Adrenal gland (tissue), 12 donors: ENCODE measurements around the gene DCDC2C. TPM values are rescaled to one million over a fixed set of nuclear protein-coding genes. Genes with fewer than 3 reads are reported as not detected.

Experiments used
- DNase-seq, 7 donors: peaks; one replicate each; pipeline ENCODE4 v3.0.0-alpha.2; 2019 to 2020
- H3K27ac ChIP-seq, 5 donors: fragments of 200-600 bp; sonication (generic) in 4 of 5; 1 replicate in 3 of 5; 2 replicates in 2 of 5; pipeline versions ENCODE4 v1.5.1 to v1.8.0; 2016 to 2020; ENCODE audit warnings: mild to moderate bottlenecking in 1 of 5
- H3K27me3 ChIP-seq: fragments of 200-600 bp; 2 replicates; pipeline ENCODE4 v1.8.0; 2021
- H3K36me3 ChIP-seq, 2 donors: fragments of 200-600 bp; replicated peaks in 1 of 2; 1 replicate in 1 of 2; 2 replicates in 1 of 2; pipeline versions ENCODE4 v1.5.1 to v1.8.0; 2018 to 2022
- H3K4me1 ChIP-seq, 2 donors: fragments of 200-600 bp; replicated peaks in 1 of 2; 1 replicate in 1 of 2; 2 replicates in 1 of 2; pipeline versions ENCODE4 v1.5.1 to v1.8.0; 2018 to 2021
- H3K4me3 ChIP-seq, 4 donors: fragments of 200-600 bp; sonication (generic) in 3 of 4; one replicate each; pipeline ENCODE4 v1.5.1; 2016 to 2018
- H3K9me3 ChIP-seq, 3 donors: fragments of 200-600 bp; sonication (generic) in 1 of 3; replicated peaks in 1 of 3; 1 replicate in 2 of 3; 2 replicates in 1 of 3; pipeline versions ENCODE4 v1.5.1 to v1.8.0; 2016 to 2021
- CTCF ChIP-seq, 6 experiments: fragments of 450-650 bp in 4 of 6; fragments of 200-600 bp in 2 of 6; sonication (generic) in 1 of 6; IDR thresholded peaks; 1 replicate in 5 of 6; 2 replicates in 1 of 6; pipeline versions ENCODE4 v1.5.1 to v1.8.0; 2016 to 2021; ENCODE audit warnings: antibody characterized with exemption in 6 of 6, mild to moderate bottlenecking in 2 of 6, moderate library complexity in 1 of 6
- POLR2A ChIP-seq, 2 donors: fragments of 450-650 bp; IDR thresholded peaks; one replicate each; pipeline ENCODE4 v1.6.1; 2017; ENCODE audit warnings: antibody characterized with exemption in 2 of 2, mild to moderate bottlenecking in 2 of 2, moderate library complexity in 1 of 2
- WGBS, 4 donors: extraction: QIAGEN DNeasy Blood & Tissue Kit in 2 of 4; methylation state at CpG; one replicate each; pipeline versions ENCODE4 v1.1.5 to v1.1.7; 2013 to 2017; 5-methylcytosine and 5-hydroxymethylcytosine counted together
- intact Hi-C, 2 donors: fragments of 100-400 bp; cut with DNase I; formaldehyde crosslinking; loops; one replicate each; pipeline versions ENCODE4 v1.14.1 to v1.15.0; 2022 to 2023
- polyA plus RNA-seq, 3 donors: library from polyadenylated mRNA; stranded (reverse); fragments of 200-250 nt in 2 of 3; fragments of 350-450 nt in 1 of 3; fragmentation: Illumina TruSeq in 1 of 3; extraction: RNeasy Lipid Tissue Mini Kit (QIAGEN cat#74804) in 1 of 3; gene quantifications; one replicate each; pipeline ENCODE4 v1.2.3, GENCODE V29; 2013 to 2014
- total RNA-seq, 9 donors: library from RNA; depleted of rRNA in 4 of 9; stranded (reverse); fragments of >200 nt in 4 of 9; fragments of 120-200 nt in 1 of 9; fragmentation: NEBNext Ultra II Directional in 1 of 9; extraction: Animal tissue kit (Norgen Biotek cat#: 25700) in 1 of 9; gene quantifications; one replicate each; pipeline versions ENCODE4 v1.1.0 to v1.2.4, GENCODE V29; 2013 to 2023
- donor health status: healthy with polysubstance abuse.
- donor health status: Bipolar disorder and iron deficiency.
- donor health status: DM: yes; HTN: yes; CAD: no.
- donor health status: DM: no; HTN: no; CAD: no.
- donor health status: DM: no; HTN: no; CAD: no.
- donor health status: DM: yes; HTN: yes; CAD: no.

The DCDC2C gene
- total and polyA plus RNA-seq, 12 donors: 0.18 to 2.0 (median 0.39) TPM; not detected in 6

DNA sequence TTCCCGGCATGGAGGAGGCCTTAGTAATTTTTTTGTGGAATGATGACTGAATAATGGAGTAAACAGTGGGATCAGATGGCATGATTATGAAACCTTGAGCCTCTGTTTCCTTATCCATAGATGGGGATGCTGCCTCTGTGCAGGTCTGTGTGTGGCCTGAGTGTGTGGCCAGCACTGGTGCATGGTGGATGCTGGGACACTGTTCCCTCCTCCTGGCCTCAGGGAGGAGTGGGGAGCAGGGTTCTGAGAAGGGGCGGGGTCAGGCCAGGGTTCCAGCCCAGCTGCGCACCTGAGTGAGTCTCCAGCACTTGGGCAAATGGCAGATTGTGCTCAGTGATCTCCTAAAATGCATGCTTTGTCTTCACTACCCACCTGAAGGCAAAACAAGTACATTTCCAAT, 66.4 kb downstream of the DCDC2C start:
- Histone ChIP-seq H3K36me3 (no peaks in the 10 kb centered on the region), H3K9me3 (no peaks in the 10 kb centered on the region), H3K4me3 (no peak overlapping the region), H3K27me3 (no peaks in the 10 kb centered on the region), H3K4me1 (no peaks in the 10 kb centered on the region), H3K27ac (no peak overlapping the region)
- TF ChIP-seq CTCF (IDR thresholded peaks at IDR 0.05) (no peak), POLR2A (IDR thresholded peaks at IDR 0.05) (no peak)
- 82 to 88% (median 85%) methylated on average over 3 of the region's 3 CpGs for WGBS, 4 donors
- DNase-seq: no peak
- intact Hi-C loops: no loop called here

DNA sequence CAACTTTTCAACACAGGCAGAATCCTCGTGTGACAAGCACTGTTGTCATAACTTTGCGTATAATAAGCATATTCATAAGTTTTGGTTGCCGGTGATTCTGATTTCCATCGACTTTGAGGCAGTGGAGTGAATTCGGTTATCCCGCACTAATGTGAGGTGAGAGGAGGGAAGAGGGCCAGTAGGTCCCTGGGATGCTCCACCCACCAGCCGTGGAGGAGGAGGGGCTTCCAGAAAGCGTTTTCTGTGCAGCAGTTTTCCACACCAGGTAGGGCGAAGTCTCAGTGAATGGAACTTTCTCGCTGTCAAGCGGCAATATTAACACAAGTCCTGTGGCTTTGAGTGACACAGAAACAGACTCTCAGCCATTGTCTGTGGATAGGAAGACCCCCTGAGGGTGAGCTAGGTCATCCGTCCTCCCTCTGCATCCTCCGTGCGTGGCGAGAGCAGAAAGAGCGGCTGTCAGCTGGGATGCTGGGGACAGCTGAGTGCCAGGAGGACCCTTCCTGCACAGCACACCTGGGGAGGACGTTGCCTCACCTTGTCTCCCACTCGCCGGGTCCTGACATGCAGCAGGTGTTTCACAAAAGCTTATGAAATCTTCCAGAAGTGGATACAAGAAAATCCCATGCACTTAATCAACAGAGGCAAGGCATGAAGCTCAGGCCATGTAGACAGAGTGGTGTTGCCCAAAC, 67.5 kb downstream of the DCDC2C start:
- 79 to 88% (median 81%) methylated on average over 15 to 19 of the region's 19 CpGs for WGBS, 4 donors

DNA sequence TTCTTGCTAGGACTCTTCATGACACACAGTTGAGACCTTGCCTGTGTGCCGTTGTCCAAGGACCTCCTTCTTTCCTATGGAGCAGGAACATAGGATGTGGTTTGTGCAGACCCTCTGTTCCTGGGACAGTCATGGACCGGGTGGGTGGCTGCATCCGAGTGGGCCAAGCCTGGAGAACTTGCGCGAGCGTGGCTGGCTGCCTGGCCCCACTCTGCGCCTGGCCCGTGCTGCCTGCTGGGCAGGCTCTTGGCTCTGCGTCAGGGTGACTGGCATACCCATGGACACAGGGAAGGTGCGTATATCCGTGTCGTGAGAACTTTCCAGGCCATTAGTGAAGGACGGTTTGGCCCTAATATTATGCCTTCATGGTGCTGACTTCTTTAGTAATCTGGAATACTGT, 68.2 kb downstream of the DCDC2C start:
- no peak for TF ChIP-seq POLR2A (IDR thresholded peaks at IDR 0.05)
- TF ChIP-seq CTCF (IDR thresholded peaks at IDR 0.05): no peak
- H3K4me1 ChIP-seq: no peaks in the 10 kb centered on the region

More for the DNA sequence above, 67.5 kb downstream of the DCDC2C start:
- Histone ChIP-seq H3K27me3 (no peaks in the 10 kb centered on the region), H3K36me3 (no peaks in the 10 kb centered on the region), H3K27ac (no peak overlapping the region), H3K4me1 (no peaks in the 10 kb centered on the region), H3K9me3 (no peaks in the 10 kb centered on the region), H3K4me3 (no peak overlapping the region)
- intact Hi-C loops: no loop called here
- DNase-seq: no peak
- TF ChIP-seq POLR2A (IDR thresholded peaks at IDR 0.05) (no peak), CTCF (IDR thresholded peaks at IDR 0.05) (no peak)

DNA sequence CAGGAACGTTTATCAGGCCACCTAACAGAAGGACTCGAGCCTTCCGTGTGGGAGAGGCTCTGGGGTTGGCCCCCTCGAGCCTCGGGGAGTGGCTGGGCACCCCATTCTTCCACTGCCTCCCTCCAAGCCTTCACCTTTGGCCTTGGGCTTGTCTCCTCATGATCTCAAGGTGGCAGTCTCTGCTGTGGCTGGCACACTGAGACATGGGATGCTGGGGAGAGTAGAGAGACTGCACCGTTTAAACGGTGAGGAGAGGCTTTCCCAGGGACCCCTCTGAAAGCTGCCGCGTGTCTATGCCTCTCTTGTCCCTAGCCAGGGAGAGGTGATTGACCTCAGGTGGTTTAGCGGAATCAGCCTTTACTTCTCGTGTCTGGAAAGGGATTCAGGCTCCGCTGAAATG, 71.0 kb downstream of the DCDC2C start:
- H3K4me3 ChIP-seq: no peak overlapping the region
- intact Hi-C loops: no loop called here
- no peaks in the 10 kb centered on the region for H3K36me3 ChIP-seq
- DNase-seq: no peak
- H3K27ac ChIP-seq: no peak overlapping the region
- peaks cover 4% of the 10 kb centered on the region for H3K27me3 ChIP-seq
- no peaks in the 10 kb centered on the region for H3K9me3 ChIP-seq
- TF ChIP-seq CTCF (IDR thresholded peaks at IDR 0.05): no peak
- TF ChIP-seq POLR2A (IDR thresholded peaks at IDR 0.05): no peak
- 48 to 80% (median 75%) methylated on average over 11 to 12 of the region's 12 CpGs for WGBS, 4 donors
- no peaks in the 10 kb centered on the region for H3K4me1 ChIP-seq

More for the DNA sequence above, 68.2 kb downstream of the DCDC2C start:
- Histone ChIP-seq H3K36me3 (no peaks in the 10 kb centered on the region), H3K27ac (no peak overlapping the region), H3K4me3 (no peak overlapping the region), H3K27me3 (no peaks in the 10 kb centered on the region), H3K9me3 (no peaks in the 10 kb centered on the region)
- no peak for DNase-seq
- WGBS, 4 donors: 77 to 92% (median 80%) methylated on average over 5 to 13 of the region's 13 CpGs
- intact Hi-C loops: no loop called here
